Measurements from ENCODE around the gene TDO2.

Gene TDO2

DNA sequence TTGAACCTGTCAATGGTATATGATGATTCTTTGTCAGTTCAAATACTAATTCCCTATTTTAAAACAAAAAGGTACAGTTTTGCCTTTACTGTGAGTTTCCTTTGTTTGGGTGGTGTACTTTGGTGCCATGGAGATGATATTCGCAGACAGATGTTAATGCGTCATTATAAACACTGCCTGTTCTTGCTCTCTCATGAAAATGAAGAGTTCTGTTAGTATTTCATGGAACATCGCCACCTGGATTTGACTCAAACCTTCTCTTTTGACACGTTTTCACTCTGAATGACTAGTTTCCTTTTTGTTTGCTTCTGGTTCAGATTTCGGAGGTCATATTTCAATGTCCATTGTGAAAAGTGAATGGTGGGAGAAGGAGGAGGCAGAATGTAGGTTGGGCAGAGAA is 57.0 kb downstream of the TDO2 start:
- Histone ChIP-seq H3K9ac (ENCODE audit: low read depth, low read length, poor library complexity, severe bottlenecking) (no peak overlapping the region), H3K4me2 (ENCODE audit: low read depth, low read length, poor library complexity, severe bottlenecking) (no peak overlapping the region), H3K4me3 (ENCODE audit: low read length, poor library complexity, severe bottlenecking) (no peak overlapping the region), H4K20me1 (ENCODE audit: insufficient read depth, low read length, poor library complexity, severe bottlenecking) (no peaks in the 10 kb centered on the region), H3K36me3 (ENCODE audit: insufficient read depth, low read length) (no peaks in the 10 kb centered on the region), H2AFZ (ENCODE audit: low read length) (0 out of 2 replicates have a peak overlapping the region, but pooled peaks have one; percentile 42), H3K27me3 (ENCODE audit: insufficient read depth, low read length, poor library complexity, severe bottlenecking) (peaks cover 15% of the 10 kb centered on the region), H3F3A (ENCODE audit: low read depth) (no peaks in the 10 kb centered on the region), H3K4me1 (ENCODE audit: insufficient read depth, low read length, poor library complexity, severe bottlenecking) (no peaks in the 10 kb centered on the region), H3K9me3 (ENCODE audit: insufficient read depth, low read depth, low read length) (no peaks in the 10 kb centered on the region), H3K9me2 (replicated peaks; ENCODE audit: low read depth, low read length) (no peaks in the 10 kb centered on the region), H3K79me2 (ENCODE audit: insufficient read depth, low read length) (no peaks in the 10 kb centered on the region)
- no peak for TF ChIP-seq EZH2phosphoT487 (IDR thresholded peaks at IDR 0.05; ENCODE audit: borderline replicate concordance)
- TF ChIP-seq, protein P1, sequence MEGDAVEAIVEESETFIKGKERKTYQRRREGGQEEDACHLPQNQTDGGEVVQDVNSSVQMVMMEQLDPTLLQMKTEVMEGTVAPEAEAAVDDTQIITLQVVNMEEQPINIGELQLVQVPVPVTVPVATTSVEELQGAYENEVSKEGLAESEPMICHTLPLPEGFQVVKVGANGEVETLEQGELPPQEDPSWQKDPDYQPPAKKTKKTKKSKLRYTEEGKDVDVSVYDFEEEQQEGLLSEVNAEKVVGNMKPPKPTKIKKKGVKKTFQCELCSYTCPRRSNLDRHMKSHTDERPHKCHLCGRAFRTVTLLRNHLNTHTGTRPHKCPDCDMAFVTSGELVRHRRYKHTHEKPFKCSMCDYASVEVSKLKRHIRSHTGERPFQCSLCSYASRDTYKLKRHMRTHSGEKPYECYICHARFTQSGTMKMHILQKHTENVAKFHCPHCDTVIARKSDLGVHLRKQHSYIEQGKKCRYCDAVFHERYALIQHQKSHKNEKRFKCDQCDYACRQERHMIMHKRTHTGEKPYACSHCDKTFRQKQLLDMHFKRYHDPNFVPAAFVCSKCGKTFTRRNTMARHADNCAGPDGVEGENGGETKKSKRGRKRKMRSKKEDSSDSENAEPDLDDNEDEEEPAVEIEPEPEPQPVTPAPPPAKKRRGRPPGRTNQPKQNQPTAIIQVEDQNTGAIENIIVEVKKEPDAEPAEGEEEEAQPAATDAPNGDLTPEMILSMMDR (conservative IDR thresholded peaks at IDR 0.05; ENCODE audit: low read length), result no peak

DNA sequence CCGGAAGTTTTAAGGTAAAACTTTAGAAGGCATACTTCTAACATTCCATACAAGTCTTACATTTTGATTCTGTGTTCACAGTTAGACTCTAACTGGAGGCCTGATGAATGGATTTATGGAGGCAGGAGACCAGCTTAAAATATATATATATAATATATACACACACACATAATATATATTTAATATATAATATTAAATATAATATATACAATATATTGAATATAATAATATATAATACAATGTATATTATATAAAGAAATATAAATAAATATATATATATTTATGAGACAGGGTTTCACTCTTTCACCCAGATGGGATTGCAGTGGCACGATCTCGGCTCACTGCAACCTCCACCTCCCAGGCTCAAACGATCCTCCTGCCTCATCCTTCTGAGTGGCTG is 58.1 kb downstream of the TDO2 start:
- no peaks in the 10 kb centered on the region for H3K36me3 ChIP-seq (ENCODE audit: insufficient read depth, low read length)
- no peaks in the 10 kb centered on the region for H3K9me3 ChIP-seq (ENCODE audit: insufficient read depth, low read depth, low read length)
- H4K20me1 ChIP-seq (ENCODE audit: insufficient read depth, low read length, poor library complexity, severe bottlenecking), result no peaks in the 10 kb centered on the region
- H3K4me3 ChIP-seq (ENCODE audit: low read length, poor library complexity, severe bottlenecking), result no peak overlapping the region
- no peaks in the 10 kb centered on the region for H3K9me2 ChIP-seq (replicated peaks; ENCODE audit: low read depth, low read length)
- no peak overlapping the region for H3K4me2 ChIP-seq (ENCODE audit: low read depth, low read length, poor library complexity, severe bottlenecking)
- peaks cover 4% of the 10 kb centered on the region for H3K27me3 ChIP-seq (ENCODE audit: insufficient read depth, low read length, poor library complexity, severe bottlenecking)
- H3F3A ChIP-seq (ENCODE audit: low read depth), result no peaks in the 10 kb centered on the region
- H3K4me1 ChIP-seq (ENCODE audit: insufficient read depth, low read length, poor library complexity, severe bottlenecking), result no peaks in the 10 kb centered on the region
- no peak overlapping the region for H3K9ac ChIP-seq (ENCODE audit: low read depth, low read length, poor library complexity, severe bottlenecking)
- H2AFZ ChIP-seq (ENCODE audit: low read length), result no peak overlapping the region
- H3K79me2 ChIP-seq (ENCODE audit: insufficient read depth, low read length), result no peaks in the 10 kb centered on the region
- no peak for TF ChIP-seq EZH2phosphoT487 (IDR thresholded peaks at IDR 0.05; ENCODE audit: borderline replicate concordance)
- TF ChIP-seq, protein P1 (conservative IDR thresholded peaks at IDR 0.05; ENCODE audit: low read length), result no peak

DNA sequence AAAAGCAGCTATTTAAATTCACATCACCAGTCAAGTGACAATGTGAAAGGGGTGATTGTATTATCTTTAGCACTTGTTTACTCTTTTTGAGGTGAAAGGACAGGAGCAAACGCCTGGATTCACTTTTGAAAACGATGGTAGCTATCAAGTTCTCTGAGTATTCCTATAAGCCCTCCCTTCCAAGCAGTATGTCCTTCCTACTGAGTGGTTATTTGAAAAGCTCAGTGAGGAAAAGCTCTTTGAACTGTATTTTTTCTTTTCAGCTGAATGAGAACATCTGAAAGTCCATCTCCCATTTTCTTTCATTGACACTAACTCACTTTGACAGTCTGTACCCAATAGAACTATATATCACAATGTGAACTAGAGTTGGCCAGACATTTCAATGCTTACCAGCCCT is 59.3 kb downstream of the TDO2 start:
- no peaks in the 10 kb centered on the region for H3K36me3 ChIP-seq (ENCODE audit: insufficient read depth, low read length)
- H2AFZ ChIP-seq (ENCODE audit: low read length), result no peak overlapping the region
- H3K4me1 ChIP-seq (ENCODE audit: insufficient read depth, low read length, poor library complexity, severe bottlenecking), result no peaks in the 10 kb centered on the region
- H3K4me3 ChIP-seq (ENCODE audit: low read length, poor library complexity, severe bottlenecking), result no peak overlapping the region
- H3K27me3 ChIP-seq (ENCODE audit: insufficient read depth, low read length, poor library complexity, severe bottlenecking), result no peaks in the 10 kb centered on the region
- no peaks in the 10 kb centered on the region for H3F3A ChIP-seq (ENCODE audit: low read depth)
- H3K79me2 ChIP-seq (ENCODE audit: insufficient read depth, low read length), result no peaks in the 10 kb centered on the region
- H3K9ac ChIP-seq (ENCODE audit: low read depth, low read length, poor library complexity, severe bottlenecking), result no peak overlapping the region
- TF ChIP-seq, protein P1 (conservative IDR thresholded peaks at IDR 0.05; ENCODE audit: low read length), result no peak
- no peak for TF ChIP-seq EZH2phosphoT487 (IDR thresholded peaks at IDR 0.05; ENCODE audit: borderline replicate concordance)
- H4K20me1 ChIP-seq (ENCODE audit: insufficient read depth, low read length, poor library complexity, severe bottlenecking), result no peaks in the 10 kb centered on the region
- no peak overlapping the region for H3K4me2 ChIP-seq (ENCODE audit: low read depth, low read length, poor library complexity, severe bottlenecking)
- H3K9me2 ChIP-seq (replicated peaks; ENCODE audit: low read depth, low read length), result no peaks in the 10 kb centered on the region
- H3K9me3 ChIP-seq (ENCODE audit: insufficient read depth, low read depth, low read length), result no peaks in the 10 kb centered on the region

Measured in Loucy (cell line).